ENCODE measurements around the gene C1QB.

- no peak for TF ChIP-seq GLIS3 (CRISPR knock-in tag; IDR thresholded peaks at IDR 0.05)
- TF ChIP-seq BACH2 (CRISPR knock-in tag; IDR thresholded peaks at IDR 0.05; ENCODE audit: borderline replicate concordance): no peak
- no peak for TF ChIP-seq TSHZ2 (CRISPR knock-in tag; IDR thresholded peaks at IDR 0.05)
- TF ChIP-seq PPARA (CRISPR knock-in tag; IDR thresholded peaks at IDR 0.05; ENCODE audit: borderline replicate concordance): no peak
- no peak for TF ChIP-seq CREB5 (CRISPR knock-in tag; IDR thresholded peaks at IDR 0.05; ENCODE audit: low read depth)
- no peak for TF ChIP-seq ZFP3 (CRISPR knock-in tag; IDR thresholded peaks at IDR 0.05)
- TF ChIP-seq TOX (CRISPR knock-in tag; IDR thresholded peaks at IDR 0.05; ENCODE audit: borderline replicate concordance): no peak
Observed at GRCh38 chr1:22625262-22625925, 27.6 kb upstream of the C1QB start.
